Nucleus accumbens (tissue), 56 donors: ENCODE measurements around the gene PLA2G7.
"Not testable (repeated sequence)": the region's sequence is repeated elsewhere in the genome, so short reads cannot be mapped to it uniquely, and the experiment has no call there.

ENCODE experiments used
- DNase-seq, 56 donors: peaks; one replicate each; lab custom pipeline; 2025; lab: John Stamatoyannopoulos, UW

PLA2G7 gene

DNA sequence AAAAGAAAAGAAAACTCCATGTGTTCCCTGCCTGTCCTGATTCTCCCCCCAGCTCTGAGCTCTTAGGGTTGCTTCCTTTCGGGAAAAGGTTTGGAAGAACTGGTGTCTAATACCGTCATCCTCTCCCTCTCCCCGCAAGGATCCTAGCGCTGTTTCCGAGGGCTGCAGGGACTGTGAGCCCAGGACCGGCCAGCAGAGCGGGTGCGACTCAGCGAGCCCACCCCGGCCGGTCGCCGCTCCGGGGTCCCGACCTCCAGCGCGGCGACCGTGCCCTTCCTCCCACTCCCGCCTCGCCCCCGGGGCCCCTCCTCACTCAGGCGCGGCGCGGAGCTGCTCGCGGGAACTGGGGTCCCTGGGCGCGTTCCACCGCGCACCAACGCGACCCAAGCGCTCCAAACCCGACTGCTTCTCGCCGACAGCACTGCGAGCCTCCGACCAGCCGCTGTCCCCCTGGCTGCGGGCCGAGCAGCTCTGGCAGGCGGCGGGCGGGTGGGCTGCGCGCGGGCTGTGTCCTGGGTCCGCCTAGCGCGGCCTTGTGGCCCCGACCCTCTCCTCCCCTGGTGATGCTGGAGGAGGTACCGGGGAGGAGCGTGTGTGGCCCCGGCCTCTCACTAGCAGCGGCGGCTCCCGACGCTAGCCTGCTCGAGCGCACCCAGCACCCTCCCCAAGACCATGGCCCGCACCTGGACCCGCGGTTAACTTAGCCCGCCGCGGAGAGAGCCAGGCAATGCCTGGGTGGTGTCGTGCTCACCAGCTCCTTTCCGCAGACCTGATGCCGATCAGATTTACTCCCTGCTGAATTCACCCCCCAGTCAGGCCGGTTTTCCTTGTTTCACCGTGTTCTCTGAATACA, at the start of gene PLA2G7:
Gene PLA2G7 (minus strand): TSS at position 509 of the 853 bp plus-strand sequence. CDS start 12,484 bp downstream, outside the sequence.
- peak in 26 of 56 donors; percentile 2 to 61 (median 34) for DNase-seq

DNA sequence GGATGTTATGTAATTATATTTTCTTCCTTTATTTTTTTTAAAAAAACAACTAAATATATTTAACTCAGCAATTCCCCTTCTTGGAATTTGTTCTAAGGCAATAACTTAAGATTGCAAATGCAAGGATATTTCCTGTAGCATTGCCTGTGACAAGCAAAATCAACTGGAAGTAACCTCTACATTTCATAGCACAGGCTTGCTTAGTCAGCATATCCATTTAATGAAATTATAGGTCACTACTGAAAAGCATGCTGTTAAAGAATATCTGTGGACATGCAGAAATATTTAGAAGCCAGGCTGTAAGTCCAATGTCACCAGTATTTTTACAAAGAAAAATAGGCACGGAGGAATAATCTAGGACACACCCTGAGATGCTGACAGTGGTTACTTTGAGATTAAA, 49.4 kb upstream of the PLA2G7 start:
- DNase-seq: no peak

DNA sequence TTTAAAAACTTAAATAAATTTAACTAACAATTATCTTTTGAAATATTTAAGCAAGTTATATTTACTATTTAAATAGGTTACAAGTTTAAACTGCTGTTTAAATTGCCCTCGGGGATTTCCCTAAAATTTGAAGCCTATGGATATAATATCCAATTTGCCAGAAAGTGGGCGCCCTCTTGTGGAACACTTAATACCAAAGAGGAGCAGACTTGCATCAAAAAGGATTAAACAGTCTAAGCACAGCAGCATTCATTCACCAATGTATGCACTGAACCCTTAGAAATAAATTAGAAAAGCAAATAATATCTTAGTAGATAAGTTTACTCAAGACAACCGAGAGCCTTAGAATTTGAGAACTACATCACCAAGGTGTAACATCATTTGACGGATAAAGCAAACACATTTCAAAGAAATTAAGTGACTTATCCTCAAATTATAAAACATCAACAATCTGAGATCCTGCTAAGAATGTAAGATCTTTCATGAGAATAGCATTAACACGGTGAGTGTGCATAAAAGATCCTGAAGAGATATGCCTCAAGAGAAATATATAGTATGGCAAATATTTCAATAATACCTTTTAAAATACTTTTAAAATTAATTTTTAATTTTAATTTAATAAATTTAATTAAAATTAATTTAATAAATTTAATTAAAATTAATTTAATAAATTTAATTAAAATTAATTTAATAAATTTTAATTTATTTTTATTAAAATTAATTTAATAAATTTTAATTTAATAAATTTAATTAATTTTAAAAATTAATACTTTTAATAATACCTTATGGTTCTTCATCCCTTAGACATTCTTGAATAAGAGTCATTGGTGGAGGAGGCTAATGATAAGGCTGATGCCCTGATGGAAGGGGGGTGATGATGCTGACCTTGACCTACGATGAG, 46.6 kb upstream of the PLA2G7 start:
- peak in 24 of 56 donors; percentile 3 to 80 (median 26) for DNase-seq

DNA sequence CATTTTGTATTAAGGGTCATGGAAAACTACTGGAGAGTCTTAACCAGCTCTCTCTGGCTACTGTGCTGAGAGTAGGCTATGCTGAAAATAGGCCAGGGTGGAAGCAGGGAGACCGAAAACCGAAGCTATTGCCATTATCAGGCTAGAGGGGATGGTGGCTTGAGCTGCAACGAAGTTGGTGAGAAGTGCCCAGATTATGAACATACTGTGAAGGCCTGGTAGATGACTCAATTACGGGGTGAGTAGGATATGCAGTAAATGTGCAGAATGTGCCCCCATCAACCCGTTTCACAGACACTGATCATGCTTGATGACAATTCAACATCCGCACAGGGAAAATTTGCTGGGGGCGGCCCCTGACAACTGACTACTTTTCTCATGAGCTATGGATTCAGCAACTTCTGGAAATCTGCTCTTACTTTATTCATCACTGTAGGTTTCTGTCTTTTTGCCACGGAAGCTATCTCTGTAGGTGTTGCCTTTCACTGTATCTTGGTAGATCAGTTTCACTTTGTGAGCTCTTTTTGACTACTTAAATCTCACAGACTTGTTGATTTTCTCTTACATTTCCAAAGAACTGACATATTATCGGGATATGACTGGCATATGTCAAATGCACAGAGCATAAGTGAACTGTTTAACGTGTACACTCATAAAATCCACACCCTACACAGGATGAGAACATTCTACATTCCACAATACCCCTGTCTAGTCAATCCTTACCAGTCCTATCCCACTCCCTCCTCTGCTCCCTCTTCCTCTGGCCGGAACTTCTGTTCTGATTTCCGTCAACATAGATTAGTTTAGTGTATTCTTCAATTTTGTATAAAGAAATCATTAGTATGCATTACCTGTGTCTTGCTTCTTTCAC, 42.5 kb upstream of the PLA2G7 start:
- DNase-seq: peak in 17 of 56 donors; percentile 2 to 55 (median 23)

DNA sequence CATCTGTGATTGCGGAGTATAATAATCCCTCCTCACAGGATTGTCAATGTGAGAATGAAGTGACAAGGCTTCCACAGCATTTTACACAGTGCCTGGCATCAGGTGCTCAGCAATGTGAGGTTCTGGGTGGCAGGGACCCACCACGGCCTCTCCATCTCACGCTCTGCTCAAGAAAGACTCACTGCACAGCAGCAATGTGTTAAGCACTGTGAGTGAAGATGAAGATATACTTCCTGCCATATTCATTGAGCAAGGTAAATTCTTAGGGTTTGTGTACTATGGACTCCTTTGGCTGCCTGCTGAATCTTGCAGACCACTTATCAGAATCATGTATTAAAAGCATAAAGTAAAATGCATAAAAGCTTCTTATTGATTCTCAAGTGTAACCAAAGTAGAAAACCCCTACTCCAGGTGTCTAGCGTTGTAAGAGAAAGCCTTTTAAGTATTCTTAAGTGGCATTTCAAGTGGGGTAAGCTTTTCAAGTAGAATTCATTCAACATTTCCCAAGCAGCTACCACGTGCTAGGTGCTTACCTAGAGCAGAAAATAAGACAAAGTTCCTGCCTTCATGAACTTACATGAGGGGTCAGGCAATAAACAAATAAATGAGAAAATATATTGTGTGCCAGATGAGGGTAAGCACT, 41.0 kb upstream of the PLA2G7 start:
- no peak for DNase-seq

DNA sequence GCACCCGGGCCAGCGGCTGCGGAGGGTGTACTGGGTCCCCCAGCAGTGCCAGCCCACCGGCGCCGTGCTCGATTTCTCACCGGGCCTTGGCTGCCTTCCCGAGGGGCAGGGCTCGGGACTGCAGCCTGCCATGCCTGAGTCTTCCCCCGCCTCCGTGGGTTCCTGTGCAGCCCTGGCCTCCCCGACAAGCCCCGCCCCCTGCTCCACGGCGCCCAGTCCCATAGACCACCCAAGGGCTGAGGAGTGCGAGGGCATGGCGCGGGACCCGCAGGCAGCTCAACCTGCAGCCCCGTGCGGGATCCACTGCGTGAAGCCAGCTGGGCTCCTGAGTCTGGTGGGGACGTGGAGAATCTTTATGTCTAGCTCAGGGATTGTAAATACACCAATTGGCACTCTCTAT, 39.6 kb upstream of the PLA2G7 start:
- DNase-seq: not testable (repeated sequence)

DNA sequence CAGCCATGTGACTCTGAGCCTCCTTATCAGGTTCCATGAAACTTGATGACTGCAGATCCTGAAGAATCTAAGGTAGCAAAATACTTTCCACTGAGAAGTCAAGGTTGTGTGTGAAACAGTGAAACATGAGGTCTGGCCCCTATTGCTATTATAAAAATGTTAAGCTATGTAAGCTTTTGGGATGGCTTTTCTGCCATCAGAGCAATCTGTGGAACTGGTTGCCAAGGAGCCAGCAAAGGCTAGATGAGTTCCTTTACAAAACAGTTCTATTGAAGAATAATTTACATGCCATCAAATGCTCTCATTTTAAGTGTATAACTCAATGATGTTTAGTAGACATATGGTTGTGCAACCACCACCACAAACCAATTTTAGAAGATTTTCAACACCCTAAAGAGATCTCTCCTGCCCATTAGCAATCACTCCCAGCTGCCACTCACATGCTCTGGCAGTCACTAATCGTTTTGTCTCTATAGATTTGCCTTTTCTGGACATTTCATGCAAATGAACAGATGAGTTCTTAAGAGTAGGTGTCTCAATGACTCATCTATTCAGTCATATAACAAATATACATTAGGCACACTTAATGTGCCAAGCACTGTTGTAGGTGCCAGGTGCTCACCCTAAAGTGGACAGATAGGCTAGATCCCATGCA, 38.2 kb upstream of the PLA2G7 start:
- DNase-seq: no peak

DNA sequence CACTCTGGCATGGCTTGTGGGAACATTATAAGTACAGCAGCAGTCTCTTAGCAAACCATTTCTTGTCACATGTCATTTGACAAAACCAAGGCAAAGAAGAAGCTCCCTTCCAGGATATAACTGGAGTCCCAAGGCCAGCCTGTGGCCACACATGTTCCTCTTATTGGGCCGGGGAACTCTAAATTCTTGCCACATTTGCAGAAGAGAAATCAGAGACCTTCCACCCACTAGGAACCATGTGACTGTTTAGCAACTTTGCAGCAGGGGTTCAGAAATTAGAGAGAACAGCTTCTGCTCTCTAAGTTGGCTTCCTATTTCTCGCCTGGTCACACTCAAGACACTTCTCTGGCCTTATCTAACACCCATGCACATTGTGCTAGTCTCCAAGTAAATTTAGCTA, 37.6 kb upstream of the PLA2G7 start:
- peak in 23 of 56 donors; percentile 1 to 45 (median 15) for DNase-seq

DNA sequence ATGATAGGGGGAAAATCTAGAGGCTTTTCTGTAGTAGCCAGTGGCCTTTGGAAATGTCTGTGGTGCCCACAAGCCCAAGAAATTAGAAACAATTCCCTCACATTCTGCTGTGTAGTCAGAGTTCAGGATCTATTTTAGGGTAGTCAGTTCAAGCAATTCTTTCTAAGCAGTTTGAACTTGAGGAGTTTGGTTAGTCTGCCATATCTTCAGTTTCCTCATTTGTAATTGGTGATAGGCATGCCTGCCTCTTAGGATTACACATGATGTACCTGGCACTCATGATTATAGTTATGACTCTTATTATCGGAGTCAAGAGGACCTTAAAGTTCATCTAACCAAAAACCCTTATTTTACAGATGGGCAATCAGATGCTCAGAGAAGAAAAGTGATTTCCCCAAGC, 36.8 kb upstream of the PLA2G7 start:
- no peak for DNase-seq

DNA sequence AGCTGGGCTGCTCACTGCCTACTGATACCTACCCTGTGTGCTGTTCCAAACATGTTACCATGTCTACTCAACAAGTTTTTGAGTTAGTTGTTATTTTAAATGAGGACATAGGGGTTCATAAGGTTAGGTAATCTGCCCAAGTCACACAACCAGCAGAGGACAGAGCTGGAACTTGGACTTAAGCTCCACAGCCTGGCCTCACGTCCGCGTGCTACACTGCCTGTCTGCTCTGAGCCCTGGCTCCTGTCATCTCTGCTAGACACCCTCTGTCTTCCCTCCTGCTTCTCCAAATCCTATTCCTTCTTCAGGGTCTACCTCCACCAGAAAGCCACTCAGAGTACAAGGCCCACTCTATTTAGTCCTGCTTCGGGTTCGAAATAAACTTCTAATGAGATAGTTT, 29.8 kb upstream of the PLA2G7 start:
- no peak for DNase-seq

DNA sequence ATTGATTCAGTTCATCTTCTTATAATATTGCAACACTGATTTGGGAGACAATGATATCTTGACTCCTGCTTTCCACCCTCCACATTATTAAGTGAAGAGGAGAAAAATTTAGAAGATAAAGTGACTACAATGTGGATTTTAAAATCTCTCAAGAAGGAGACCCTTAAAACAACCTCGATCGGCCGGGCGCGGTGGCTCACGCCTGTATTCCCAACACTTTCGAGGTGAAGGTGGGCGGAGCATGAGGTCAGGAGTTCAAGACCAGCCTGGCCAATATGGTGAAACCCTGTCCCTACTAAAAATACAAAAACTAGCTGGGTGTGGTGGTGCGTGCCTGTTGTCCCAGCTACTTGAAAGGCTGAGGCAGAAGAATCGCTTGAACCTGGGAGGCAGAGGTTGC, 29.1 kb upstream of the PLA2G7 start:
- not testable (repeated sequence) for DNase-seq

DNA sequence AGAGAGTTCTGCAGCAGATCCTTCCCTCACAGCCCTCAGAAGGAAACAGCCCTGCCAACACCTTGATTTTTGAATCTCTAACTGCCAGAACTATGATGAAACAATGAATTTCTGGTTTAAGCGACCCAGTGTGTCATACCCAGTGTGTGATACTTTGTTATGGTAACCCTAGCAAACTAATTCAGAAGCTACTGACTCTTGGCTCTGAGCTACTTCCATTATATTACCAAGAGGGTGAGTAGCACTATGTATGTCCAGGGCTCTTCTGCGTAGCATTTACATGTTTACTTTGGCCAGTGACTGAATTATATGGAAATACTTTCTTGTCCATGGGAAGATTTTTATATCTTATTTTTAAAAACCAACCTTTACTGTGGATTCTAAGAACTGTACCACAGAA, 28.3 kb upstream of the PLA2G7 start:
- no peak for DNase-seq

DNA sequence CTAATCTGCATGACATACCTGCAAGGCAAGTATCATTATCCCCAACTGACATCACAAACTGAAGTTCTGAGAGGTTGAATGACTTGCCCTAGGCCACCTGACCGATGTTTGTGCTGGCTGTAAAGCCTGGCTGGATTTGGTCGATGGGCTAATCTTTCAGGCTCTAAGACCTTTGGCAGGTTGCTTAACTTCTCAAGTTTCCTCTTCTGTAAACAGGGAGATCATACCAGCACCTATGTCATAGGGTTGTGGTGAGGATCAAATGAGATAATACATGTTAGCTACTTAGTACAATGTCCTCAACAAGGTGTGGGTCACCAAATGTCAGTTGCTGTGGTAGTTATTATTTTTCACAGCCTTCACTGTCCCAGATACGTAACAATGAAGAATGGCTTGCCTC, 25.8 kb upstream of the PLA2G7 start:
- DNase-seq: no peak

DNA sequence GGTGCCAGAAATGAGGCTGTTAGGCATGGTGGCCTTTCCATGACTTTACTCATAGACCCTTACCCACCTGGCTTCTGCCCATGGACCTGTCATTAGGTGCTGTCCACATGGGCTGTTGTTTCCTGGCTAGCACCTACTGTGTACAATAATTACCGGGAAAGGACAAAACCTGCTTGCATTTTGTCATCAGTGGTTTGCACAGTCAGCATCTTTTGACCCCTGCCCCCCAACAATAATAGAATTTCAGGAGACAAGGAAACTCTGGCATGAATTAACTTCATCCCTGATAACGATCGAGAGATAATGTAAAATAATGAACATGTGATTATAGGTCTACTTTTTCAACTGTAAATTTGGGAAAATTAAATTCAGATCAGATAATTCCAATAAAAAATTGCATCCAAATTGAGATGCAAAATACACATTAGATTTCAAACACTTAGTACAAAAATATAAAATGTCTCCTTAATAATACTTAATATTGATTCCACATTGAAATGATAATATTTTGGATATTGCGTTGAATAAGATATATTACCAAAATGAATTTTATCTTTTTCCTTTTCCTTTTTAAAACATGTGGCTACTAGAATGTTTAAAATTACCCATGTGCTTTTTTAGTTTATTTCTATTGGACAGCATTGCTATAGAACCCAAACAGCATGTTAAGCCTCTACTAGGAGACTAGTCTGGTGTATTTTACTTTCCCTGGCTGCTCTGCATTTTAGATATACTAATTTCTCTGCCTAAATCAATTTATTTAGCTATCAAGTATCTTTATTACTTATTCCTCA, 24.0 kb upstream of the PLA2G7 start:
- no peak for DNase-seq

DNA sequence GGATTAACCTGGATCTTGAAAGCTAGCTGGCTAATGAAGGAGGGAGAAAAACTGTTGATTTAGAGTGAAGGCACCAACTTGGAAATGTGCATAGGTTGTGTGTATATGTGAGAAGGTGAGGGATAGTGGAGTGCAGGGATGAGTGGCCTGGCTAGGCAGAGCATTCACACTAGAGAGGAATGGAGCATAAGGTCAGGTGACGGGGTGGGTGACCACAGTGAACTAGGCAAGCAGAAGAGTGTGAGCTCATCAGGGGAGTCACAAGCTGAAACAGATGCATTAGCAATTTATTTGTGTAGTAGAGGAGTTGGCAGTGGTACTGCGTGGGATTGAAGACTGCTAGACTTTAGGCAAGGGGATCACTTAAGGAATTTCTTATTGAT, 22.0 kb upstream of the PLA2G7 start:
- DNase-seq: no peak

DNA sequence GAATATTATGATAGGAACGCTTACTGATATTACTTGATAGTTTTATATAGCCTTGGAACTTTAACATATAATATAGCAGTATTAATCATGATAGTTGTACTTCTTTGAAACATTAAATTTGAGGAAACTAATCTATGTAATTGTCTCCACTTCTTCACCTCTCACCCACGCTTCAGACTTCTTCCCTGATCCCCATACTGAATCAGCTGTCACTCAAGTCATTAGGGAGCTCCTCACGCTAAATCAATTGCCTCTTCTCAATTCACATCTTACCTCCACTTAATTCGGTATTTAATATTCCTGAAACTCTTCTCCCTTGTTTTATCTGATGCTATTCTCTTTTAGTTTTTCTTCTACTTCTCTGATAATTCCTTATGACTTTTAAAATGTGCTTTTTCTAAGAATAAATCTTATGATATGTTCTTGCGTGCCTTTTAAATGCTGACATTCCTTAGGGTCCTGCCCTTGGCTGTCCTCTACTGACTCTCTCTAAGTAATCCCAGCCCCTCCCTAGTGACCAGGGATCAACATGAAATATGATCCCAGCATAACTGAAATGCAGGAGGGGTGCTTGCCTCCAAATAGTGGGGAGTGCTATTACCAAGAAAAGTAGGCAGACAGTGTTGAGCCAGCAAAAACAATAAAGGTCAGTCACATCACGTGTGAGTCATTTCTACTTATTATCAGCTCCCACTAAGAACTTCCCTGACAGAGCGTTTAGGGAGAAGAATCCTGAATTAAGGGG, 21.5 kb upstream of the PLA2G7 start:
- peak in 3 of 56 donors; percentile 4 to 10 (median 9) for DNase-seq

DNA sequence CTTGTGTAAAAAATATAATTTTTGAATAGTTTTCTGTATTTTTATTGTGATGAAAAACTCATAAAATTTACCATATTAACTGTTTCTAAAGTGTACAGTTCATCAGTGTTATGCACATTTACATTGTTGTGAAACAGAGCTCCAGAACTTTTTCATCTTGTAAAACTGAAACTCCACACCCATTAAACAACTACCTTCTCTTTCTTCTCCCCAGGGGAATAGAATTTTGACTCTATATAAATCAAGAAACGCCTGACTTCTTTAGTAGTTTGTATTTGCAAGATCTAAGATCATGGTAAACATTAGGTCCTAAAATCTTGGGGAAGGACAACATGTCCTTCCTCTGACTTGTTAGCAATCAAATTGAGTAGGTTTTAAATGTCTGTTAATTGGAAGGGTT, 20.7 kb upstream of the PLA2G7 start:
- no peak for DNase-seq

DNA sequence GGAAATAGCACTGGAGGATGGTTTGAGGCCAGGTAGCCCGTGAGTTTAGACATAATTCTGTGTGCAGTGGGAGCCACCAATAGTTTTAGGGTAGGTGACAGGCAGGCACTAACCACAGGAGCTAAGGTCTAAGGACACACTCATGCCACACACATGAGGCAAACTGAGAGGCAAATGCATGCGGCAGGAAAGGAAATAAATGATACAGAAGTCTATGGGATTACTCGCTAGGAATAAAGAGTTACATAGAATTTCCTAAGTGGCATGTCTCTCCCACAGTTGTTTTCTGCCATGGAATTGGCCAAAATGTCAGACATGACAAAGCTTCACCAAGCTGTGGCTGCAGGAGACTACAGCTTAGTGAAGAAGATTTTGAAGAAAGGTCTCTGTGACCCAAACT, 16.5 kb upstream of the PLA2G7 start:
- DNase-seq: no peak
